ENCODE measurements around the gene TMOD2.

GRCh38 chr15:51731549-51732267 lies 19.7 kb upstream of the TMOD2 start:
- TF ChIP-seq CTCF (IDR thresholded peaks at IDR 0.05) (no peak), POLR2A (IDR thresholded peaks at IDR 0.05) (no peak)
